GM21526 (cell line): Measurements from ENCODE around the gene MAGI1.
"Not testable (repeated sequence)": the region's sequence is repeated elsewhere in the genome, so short reads cannot be mapped to it uniquely, and the experiment has no call there.

Experiments used
- ATAC-seq: cut with Tn5 transposase; IDR thresholded peaks from one replicate; pipeline ENCODE4 v1.9.1; 2021; ENCODE audit warnings: moderate library complexity; ENCODE audit not compliant: unreplicated experiment, low FRiP score

MAGI1 gene

GRCh38 chr3:66041116-66041515 is 2.4 kb upstream of the MAGI1 start:
- ATAC-seq: no peak

- ATAC-seq: no peak
Observed at GRCh38 chr3:66039590-66039887, 821 bp upstream of the MAGI1 start.

GRCh38 chr3:66038384-66038725 is 363 bp downstream of the MAGI1 start:
- no peak for ATAC-seq

- ATAC-seq: peak; percentile 2
Observed at GRCh38 chr3:66037986-66038369, 740 bp downstream of the MAGI1 start.

- ATAC-seq: no peak
Observed at GRCh38 chr3:66037330-66037985, 1.3 kb downstream of the MAGI1 start.

GRCh38 chr3:66036586-66037148 is 2.1 kb downstream of the MAGI1 start:
- no peak for ATAC-seq

GRCh38 chr3:66035763-66036477 is 2.8 kb downstream of the MAGI1 start:
- no peak for ATAC-seq

- ATAC-seq: no peak
Observed at GRCh38 chr3:66033241-66034138, 5.2 kb downstream of the MAGI1 start.

GRCh38 chr3:66031102-66031698 is 7.5 kb downstream of the MAGI1 start:
- no peak for ATAC-seq

GRCh38 chr3:66029443-66029842 is 9.3 kb downstream of the MAGI1 start:
- no peak for ATAC-seq

GRCh38 chr3:66029014-66029413 is 9.7 kb downstream of the MAGI1 start:
- ATAC-seq: no peak

- no peak for ATAC-seq
Observed at GRCh38 chr3:66028457-66028856, 10.3 kb downstream of the MAGI1 start.

GRCh38 chr3:66027099-66027498 is 11.6 kb downstream of the MAGI1 start:
- not testable (repeated sequence) for ATAC-seq

GRCh38 chr3:66023738-66024385 is 14.9 kb downstream of the MAGI1 start:
- ATAC-seq: no peak

- ATAC-seq: no peak
Observed at GRCh38 chr3:66023229-66023628, 15.5 kb downstream of the MAGI1 start.

GRCh38 chr3:66021731-66022131 is 17.0 kb downstream of the MAGI1 start:
- ATAC-seq: no peak

- no peak for ATAC-seq
Observed at GRCh38 chr3:66019896-66020295, 18.8 kb downstream of the MAGI1 start.

- no peak for ATAC-seq
Observed at GRCh38 chr3:66018057-66019033, 20.4 kb downstream of the MAGI1 start.

GRCh38 chr3:66017591-66017990 is 21.1 kb downstream of the MAGI1 start:
- no peak for ATAC-seq
